GM23338 (cell line): ENCODE measurements around the gene ENPEP. TPM values are rescaled to one million over a fixed set of nuclear protein-coding genes. Genes with fewer than 3 reads are reported as not detected.

Source experiments
- ATAC-seq: fragments of 200-7000 bp; cut with Tn5 transposase; 3 replicates; pipeline ENCODE4 v1.9.1; 2020
- DNase-seq: peaks from one replicate; pipeline ENCODE4 v3.0.0-alpha.2; 2015; ENCODE audit warnings: low spot score
- H2AFZ ChIP-seq: fragments of 200-600 bp; sonication (generic); 2 replicates; pipeline ENCODE4 v1.8.0; 2016; ENCODE audit warnings: antibody characterized with exemption, mild to moderate bottlenecking, moderate library complexity
- H3F3A ChIP-seq: fragments of 200-600 bp; sonication (generic); replicated peaks from 2 replicates; pipeline ENCODE4 v1.8.0; 2017; ENCODE audit warnings: antibody characterized with exemption, mixed run types, low read depth
- H3K27ac ChIP-seq: fragments of 200-600 bp; sonication (generic); 2 replicates; pipeline ENCODE4 v1.6.1; 2016; ENCODE audit warnings: low read depth
- H3K27me3 ChIP-seq: fragments of 200-600 bp; sonication (generic); 2 replicates; pipeline ENCODE4 v1.8.0; 2016; ENCODE audit warnings: mild to moderate bottlenecking, mixed run types, moderate library complexity; ENCODE audit not compliant: insufficient read depth
- H3K36me3 ChIP-seq: fragments of 200-600 bp; sonication (generic); 2 replicates; pipeline ENCODE4 v1.8.0; 2016; ENCODE audit warnings: mild to moderate bottlenecking; ENCODE audit not compliant: insufficient read depth
- H3K4me1 ChIP-seq: fragments of 200-600 bp; sonication (generic); 2 replicates; pipeline ENCODE4 v1.8.0; 2016; ENCODE audit warnings: mild to moderate bottlenecking, moderate library complexity; ENCODE audit not compliant: insufficient read depth
- H3K4me2 ChIP-seq: fragments of 200-600 bp; sonication (generic); 2 replicates; pipeline ENCODE4 v1.7.1; 2017; ENCODE audit warnings: mixed run types
- H3K4me3 ChIP-seq: fragments of 200-600 bp; sonication (generic); 2 replicates; pipeline ENCODE4 v1.6.1; 2016; ENCODE audit warnings: mixed run types
- H3K79me2 ChIP-seq: fragments of 200-600 bp; sonication (generic); replicated peaks from 2 replicates; pipeline ENCODE4 v1.8.0; 2017; ENCODE audit warnings: mild to moderate bottlenecking; ENCODE audit not compliant: insufficient read depth
- H3K9me2 ChIP-seq: fragments of 200-600 bp; sonication (generic); 2 replicates; pipeline ENCODE4 v1.8.0; 2017; ENCODE audit not compliant: insufficient read depth
- H4K20me1 ChIP-seq: fragments of 200-600 bp; sonication (generic); replicated peaks from 2 replicates; pipeline ENCODE4 v1.8.0; 2017; ENCODE audit warnings: mild to moderate bottlenecking; ENCODE audit not compliant: insufficient read depth
- H3K27ac Mint-ChIP-seq: 2 replicates; pipeline ENCODE4 v1.8.0; 2020; ENCODE audit warnings: inconsistent platforms, mild to moderate bottlenecking, moderate library complexity, mixed read lengths
- H3K27me3 Mint-ChIP-seq: 3 replicates; pipeline ENCODE4 v1.8.0; 2022; ENCODE audit warnings: low read depth, mild to moderate bottlenecking, moderate library complexity, mixed read lengths, inconsistent platforms; ENCODE audit not compliant: insufficient read depth, poor library complexity
- H3K36me3 Mint-ChIP-seq: 3 replicates; pipeline ENCODE4 v1.8.0; 2021; ENCODE audit warnings: low read depth, mild to moderate bottlenecking, inconsistent platforms, moderate library complexity, mixed read lengths
- H3K4me1 Mint-ChIP-seq: 3 replicates; pipeline ENCODE4 v1.8.0; 2020; ENCODE audit warnings: mild to moderate bottlenecking, inconsistent platforms, mixed read lengths
- H3K4me3 Mint-ChIP-seq: 3 replicates; pipeline ENCODE4 v1.8.0; 2021; ENCODE audit warnings: moderate library complexity, mild to moderate bottlenecking, inconsistent platforms, mixed read lengths
- H3K9me3 Mint-ChIP-seq: 3 replicates; pipeline ENCODE4 v1.8.0; 2020; ENCODE audit warnings: moderate library complexity, mild to moderate bottlenecking, inconsistent platforms, mixed read lengths
- EZH2 ChIP-seq: fragments of 200-600 bp; sonication (generic); IDR thresholded peaks from one replicate; pipeline ENCODE4 v1.8.0; 2017; ENCODE audit warnings: antibody characterized with exemption, mild to moderate bottlenecking, low read depth; ENCODE audit not compliant: unreplicated experiment
- polyA plus RNA-seq: library from polyadenylated mRNA; unstranded; fragments of >200 nt; fragmentation: Nextera tagmentation; extraction: Ambion mirVana; gene quantifications from 2 replicates; pipeline ENCODE4 v1.2.1, GENCODE V29; 2016
- total RNA-seq: library from RNA; depleted of rRNA; stranded (reverse); fragments of >200 nt; shearing (Covaris generic); gene quantifications from 2 replicates; pipeline ENCODE4 v1.2.3, GENCODE V29; 2014
- TF ChIP-seq, protein P1 (sequence below): IDR thresholded peaks from 2 replicates; pipeline ENCODE4 v1.6.1; 2016; ENCODE audit warnings: antibody characterized with exemption
- TF ChIP-seq, protein P2 (sequence below): fragments of 250-450 bp; sonication (Bioruptor Pico); IDR thresholded peaks from 2 replicates; pipeline ENCODE4 v1.5.0; 2020; ENCODE audit warnings: mild to moderate bottlenecking, moderate library complexity

ENPEP gene
- total and polyA plus RNA-seq, 2 experiments from 2014 or later, result 0.79 to 1.5 TPM

DNA sequence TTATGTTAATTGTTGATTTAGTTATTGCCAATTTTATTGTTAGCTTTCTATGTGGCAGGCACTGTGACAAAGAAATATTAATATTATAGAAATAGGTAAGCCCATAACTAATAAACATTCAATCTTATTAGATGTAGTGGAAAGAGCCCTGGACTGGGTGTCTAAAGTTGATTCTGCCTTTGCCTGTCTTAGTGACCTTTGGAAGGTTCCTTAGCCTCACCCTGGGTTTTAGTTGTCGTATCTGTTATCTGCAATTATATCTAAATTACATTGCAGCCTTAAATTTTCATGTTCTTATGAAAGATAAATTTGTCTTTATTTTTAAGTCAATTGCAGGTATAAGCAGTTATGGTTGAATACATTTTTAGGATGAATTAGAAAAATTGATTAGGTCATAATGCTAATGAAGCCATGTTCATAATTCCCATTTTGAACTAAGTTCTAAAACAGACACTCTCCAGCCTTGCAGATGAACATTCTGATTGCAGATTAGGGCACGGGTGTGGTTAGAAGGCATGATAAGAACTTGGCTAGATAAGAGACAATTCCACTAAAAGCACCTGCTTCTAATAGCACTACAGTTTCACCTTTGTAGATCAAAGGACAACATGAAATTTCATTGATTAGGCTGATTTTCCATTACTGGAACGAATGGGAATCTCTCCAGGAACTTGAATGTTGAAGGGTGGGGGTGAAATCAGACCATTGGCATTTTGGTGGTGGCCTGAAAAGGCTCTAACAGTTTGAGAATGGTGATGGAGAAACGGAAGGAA, 17.3 kb upstream of the ENPEP start:
- no peak overlapping the region for H2AFZ ChIP-seq
- no peaks in the 10 kb centered on the region for H3K79me2 ChIP-seq
- DNase-seq, result no peak
- ATAC-seq, result no peak
- H3F3A ChIP-seq, result no peaks in the 10 kb centered on the region
- peaks cover 3% of the 10 kb centered on the region for H3K27me3 Mint-ChIP-seq
- no peaks in the 10 kb centered on the region for H3K9me3 Mint-ChIP-seq
- H3K4me3 Mint-ChIP-seq, result no peak overlapping the region
- no peaks in the 10 kb centered on the region for H3K27me3 ChIP-seq
- H3K4me1 Mint-ChIP-seq, result no peaks in the 10 kb centered on the region
- no peaks in the 10 kb centered on the region for H3K36me3 Mint-ChIP-seq
- no peak overlapping the region for H3K27ac Mint-ChIP-seq
- H3K9me2 ChIP-seq, result 0 out of 2 replicates have a peak, but pooled peaks cover under 1% of the 10 kb centered on the region
- no peaks in the 10 kb centered on the region for H3K36me3 ChIP-seq
- no peaks in the 10 kb centered on the region for H4K20me1 ChIP-seq
- TF ChIP-seq, protein P1, sequence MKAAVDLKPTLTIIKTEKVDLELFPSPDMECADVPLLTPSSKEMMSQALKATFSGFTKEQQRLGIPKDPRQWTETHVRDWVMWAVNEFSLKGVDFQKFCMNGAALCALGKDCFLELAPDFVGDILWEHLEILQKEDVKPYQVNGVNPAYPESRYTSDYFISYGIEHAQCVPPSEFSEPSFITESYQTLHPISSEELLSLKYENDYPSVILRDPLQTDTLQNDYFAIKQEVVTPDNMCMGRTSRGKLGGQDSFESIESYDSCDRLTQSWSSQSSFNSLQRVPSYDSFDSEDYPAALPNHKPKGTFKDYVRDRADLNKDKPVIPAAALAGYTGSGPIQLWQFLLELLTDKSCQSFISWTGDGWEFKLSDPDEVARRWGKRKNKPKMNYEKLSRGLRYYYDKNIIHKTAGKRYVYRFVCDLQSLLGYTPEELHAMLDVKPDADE, result no peak
- TF ChIP-seq EZH2, result no peak
- no peaks in the 10 kb centered on the region for H3K4me1 ChIP-seq
- no peak overlapping the region for H3K4me3 ChIP-seq
- no peak overlapping the region for H3K4me2 ChIP-seq
- H3K27ac ChIP-seq, result no peak overlapping the region

DNA sequence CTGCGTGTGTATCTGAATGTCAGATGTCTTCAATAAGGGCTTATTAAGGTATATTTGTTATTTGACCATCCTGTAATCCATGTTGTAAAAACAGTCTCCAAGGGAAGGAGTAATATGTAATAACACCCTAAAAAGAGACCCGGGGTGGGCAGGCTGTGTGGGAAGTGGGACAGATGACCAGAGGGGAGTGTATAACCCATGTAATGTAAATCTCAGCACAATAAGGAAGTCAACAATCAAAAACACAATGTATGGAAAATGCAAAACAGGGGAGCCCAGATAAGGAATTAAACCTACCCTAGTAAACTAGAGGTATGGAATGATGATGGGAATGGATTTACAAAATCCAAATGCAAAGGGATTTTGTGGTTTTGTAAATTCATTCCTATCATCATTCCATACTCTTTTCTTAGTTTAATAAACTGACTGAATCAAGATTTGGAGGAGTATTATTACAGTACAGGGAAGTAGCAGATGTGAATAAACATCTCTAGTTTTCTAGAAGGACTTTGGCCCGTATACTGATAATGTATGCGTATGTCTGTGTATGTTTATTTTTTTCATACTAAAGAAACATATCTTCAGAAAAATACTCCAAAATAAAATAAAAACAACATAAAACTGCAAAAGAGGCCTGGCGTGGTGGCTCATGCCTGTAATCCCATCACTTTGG, 15.7 kb upstream of the ENPEP start:
- Histone ChIP-seq H3K4me2 (no peak overlapping the region), H3F3A (no peaks in the 10 kb centered on the region), H3K9me2 (0 out of 2 replicates have a peak, but pooled peaks cover 9% of the 10 kb centered on the region), H2AFZ (no peak overlapping the region), H4K20me1 (no peaks in the 10 kb centered on the region), H3K4me1 (no peaks in the 10 kb centered on the region), H3K27me3 (no peaks in the 10 kb centered on the region), H3K27ac (no peak overlapping the region), H3K36me3 (no peaks in the 10 kb centered on the region), H3K4me3 (no peak overlapping the region), H3K79me2 (no peaks in the 10 kb centered on the region)
- no peak overlapping the region for H3K4me3 Mint-ChIP-seq
- no peaks in the 10 kb centered on the region for H3K9me3 Mint-ChIP-seq
- no peaks in the 10 kb centered on the region for H3K4me1 Mint-ChIP-seq
- DNase-seq (no peak), ATAC-seq (no peak)
- H3K27ac Mint-ChIP-seq, result no peak overlapping the region
- TF ChIP-seq, protein P2, sequence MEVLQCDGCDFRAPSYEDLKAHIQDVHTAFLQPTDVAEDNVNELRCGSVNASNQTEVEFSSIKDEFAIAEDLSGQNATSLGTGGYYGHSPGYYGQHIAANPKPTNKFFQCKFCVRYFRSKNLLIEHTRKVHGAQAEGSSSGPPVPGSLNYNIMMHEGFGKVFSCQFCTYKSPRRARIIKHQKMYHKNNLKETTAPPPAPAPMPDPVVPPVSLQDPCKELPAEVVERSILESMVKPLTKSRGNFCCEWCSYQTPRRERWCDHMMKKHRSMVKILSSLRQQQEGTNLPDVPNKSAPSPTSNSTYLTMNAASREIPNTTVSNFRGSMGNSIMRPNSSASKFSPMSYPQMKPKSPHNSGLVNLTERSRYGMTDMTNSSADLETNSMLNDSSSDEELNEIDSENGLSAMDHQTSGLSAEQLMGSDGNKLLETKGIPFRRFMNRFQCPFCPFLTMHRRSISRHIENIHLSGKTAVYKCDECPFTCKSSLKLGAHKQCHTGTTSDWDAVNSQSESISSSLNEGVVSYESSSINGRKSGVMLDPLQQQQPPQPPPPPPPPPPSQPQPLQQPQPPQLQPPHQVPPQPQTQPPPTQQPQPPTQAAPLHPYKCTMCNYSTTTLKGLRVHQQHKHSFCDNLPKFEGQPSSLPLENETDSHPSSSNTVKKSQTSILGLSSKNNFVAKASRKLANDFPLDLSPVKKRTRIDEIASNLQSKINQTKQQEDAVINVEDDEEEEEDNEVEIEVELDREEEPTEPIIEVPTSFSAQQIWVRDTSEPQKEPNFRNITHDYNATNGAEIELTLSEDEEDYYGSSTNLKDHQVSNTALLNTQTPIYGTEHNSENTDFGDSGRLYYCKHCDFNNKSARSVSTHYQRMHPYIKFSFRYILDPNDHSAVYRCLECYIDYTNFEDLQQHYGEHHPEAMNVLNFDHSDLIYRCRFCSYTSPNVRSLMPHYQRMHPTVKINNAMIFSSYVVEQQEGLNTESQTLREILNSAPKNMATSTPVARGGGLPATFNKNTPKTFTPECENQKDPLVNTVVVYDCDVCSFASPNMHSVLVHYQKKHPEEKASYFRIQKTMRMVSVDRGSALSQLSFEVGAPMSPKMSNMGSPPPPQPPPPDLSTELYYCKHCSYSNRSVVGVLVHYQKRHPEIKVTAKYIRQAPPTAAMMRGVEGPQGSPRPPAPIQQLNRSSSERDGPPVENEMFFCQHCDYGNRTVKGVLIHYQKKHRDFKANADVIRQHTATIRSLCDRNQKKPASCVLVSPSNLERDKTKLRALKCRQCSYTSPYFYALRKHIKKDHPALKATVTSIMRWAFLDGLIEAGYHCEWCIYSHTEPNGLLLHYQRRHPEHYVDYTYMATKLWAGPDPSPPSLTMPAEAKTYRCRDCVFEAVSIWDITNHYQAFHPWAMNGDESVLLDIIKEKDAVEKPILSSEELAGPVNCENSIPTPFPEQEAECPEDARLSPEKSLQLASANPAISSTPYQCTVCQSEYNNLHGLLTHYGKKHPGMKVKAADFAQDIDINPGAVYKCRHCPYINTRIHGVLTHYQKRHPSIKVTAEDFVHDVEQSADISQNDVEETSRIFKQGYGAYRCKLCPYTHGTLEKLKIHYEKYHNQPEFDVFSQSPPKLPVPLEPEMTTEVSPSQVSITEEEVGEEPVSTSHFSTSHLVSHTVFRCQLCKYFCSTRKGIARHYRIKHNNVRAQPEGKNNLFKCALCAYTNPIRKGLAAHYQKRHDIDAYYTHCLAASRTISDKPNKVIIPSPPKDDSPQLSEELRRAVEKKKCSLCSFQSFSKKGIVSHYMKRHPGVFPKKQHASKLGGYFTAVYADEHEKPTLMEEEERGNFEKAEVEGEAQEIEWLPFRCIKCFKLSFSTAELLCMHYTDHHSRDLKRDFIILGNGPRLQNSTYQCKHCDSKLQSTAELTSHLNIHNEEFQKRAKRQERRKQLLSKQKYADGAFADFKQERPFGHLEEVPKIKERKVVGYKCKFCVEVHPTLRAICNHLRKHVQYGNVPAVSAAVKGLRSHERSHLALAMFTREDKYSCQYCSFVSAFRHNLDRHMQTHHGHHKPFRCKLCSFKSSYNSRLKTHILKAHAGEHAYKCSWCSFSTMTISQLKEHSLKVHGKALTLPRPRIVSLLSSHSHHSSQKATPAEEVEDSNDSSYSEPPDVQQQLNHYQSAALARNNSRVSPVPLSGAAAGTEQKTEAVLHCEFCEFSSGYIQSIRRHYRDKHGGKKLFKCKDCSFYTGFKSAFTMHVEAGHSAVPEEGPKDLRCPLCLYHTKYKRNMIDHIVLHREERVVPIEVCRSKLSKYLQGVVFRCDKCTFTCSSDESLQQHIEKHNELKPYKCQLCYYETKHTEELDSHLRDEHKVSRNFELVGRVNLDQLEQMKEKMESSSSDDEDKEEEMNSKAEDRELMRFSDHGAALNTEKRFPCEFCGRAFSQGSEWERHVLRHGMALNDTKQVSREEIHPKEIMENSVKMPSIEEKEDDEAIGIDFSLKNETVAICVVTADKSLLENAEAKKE (CRISPR knock-in tag), result no peak
- peaks cover 3% of the 10 kb centered on the region for H3K27me3 Mint-ChIP-seq
- H3K36me3 Mint-ChIP-seq, result no peaks in the 10 kb centered on the region
